GM23338 (cell line): ENCODE data around the gene ANKRD13B. TPM values are rescaled to one million over a fixed set of nuclear protein-coding genes. Genes with fewer than 3 reads are reported as not detected.
A peak's percentile ranks its signal among the peaks of the same experiment; 100 is the strongest.

Experiments
- ATAC-seq: fragments of 200-7000 bp; cut with Tn5 transposase; 3 replicates; pipeline ENCODE4 v1.9.1; 2020
- DNase-seq: peaks from one replicate; pipeline ENCODE4 v3.0.0-alpha.2; 2015; ENCODE audit warnings: low spot score
- H2AFZ ChIP-seq: fragments of 200-600 bp; sonication (generic); 2 replicates; pipeline ENCODE4 v1.8.0; 2016; ENCODE audit warnings: antibody characterized with exemption, mild to moderate bottlenecking, moderate library complexity
- H3F3A ChIP-seq: fragments of 200-600 bp; sonication (generic); replicated peaks from 2 replicates; pipeline ENCODE4 v1.8.0; 2017; ENCODE audit warnings: antibody characterized with exemption, mixed run types, low read depth
- H3K27ac ChIP-seq: fragments of 200-600 bp; sonication (generic); 2 replicates; pipeline ENCODE4 v1.6.1; 2016; ENCODE audit warnings: low read depth
- H3K27me3 ChIP-seq: fragments of 200-600 bp; sonication (generic); 2 replicates; pipeline ENCODE4 v1.8.0; 2016; ENCODE audit warnings: mild to moderate bottlenecking, mixed run types, moderate library complexity; ENCODE audit not compliant: insufficient read depth
- H3K36me3 ChIP-seq: fragments of 200-600 bp; sonication (generic); 2 replicates; pipeline ENCODE4 v1.8.0; 2016; ENCODE audit warnings: mild to moderate bottlenecking; ENCODE audit not compliant: insufficient read depth
- H3K4me1 ChIP-seq: fragments of 200-600 bp; sonication (generic); 2 replicates; pipeline ENCODE4 v1.8.0; 2016; ENCODE audit warnings: mild to moderate bottlenecking, moderate library complexity; ENCODE audit not compliant: insufficient read depth
- H3K4me2 ChIP-seq: fragments of 200-600 bp; sonication (generic); 2 replicates; pipeline ENCODE4 v1.7.1; 2017; ENCODE audit warnings: mixed run types
- H3K4me3 ChIP-seq: fragments of 200-600 bp; sonication (generic); 2 replicates; pipeline ENCODE4 v1.6.1; 2016; ENCODE audit warnings: mixed run types
- H3K79me2 ChIP-seq: fragments of 200-600 bp; sonication (generic); replicated peaks from 2 replicates; pipeline ENCODE4 v1.8.0; 2017; ENCODE audit warnings: mild to moderate bottlenecking; ENCODE audit not compliant: insufficient read depth
- H3K9me2 ChIP-seq: fragments of 200-600 bp; sonication (generic); 2 replicates; pipeline ENCODE4 v1.8.0; 2017; ENCODE audit not compliant: insufficient read depth
- H4K20me1 ChIP-seq: fragments of 200-600 bp; sonication (generic); replicated peaks from 2 replicates; pipeline ENCODE4 v1.8.0; 2017; ENCODE audit warnings: mild to moderate bottlenecking; ENCODE audit not compliant: insufficient read depth
- H3K27ac Mint-ChIP-seq: 2 replicates; pipeline ENCODE4 v1.8.0; 2020; ENCODE audit warnings: inconsistent platforms, mild to moderate bottlenecking, moderate library complexity, mixed read lengths
- H3K27me3 Mint-ChIP-seq: 3 replicates; pipeline ENCODE4 v1.8.0; 2022; ENCODE audit warnings: low read depth, mild to moderate bottlenecking, moderate library complexity, mixed read lengths, inconsistent platforms; ENCODE audit not compliant: insufficient read depth, poor library complexity
- H3K36me3 Mint-ChIP-seq: 3 replicates; pipeline ENCODE4 v1.8.0; 2021; ENCODE audit warnings: low read depth, mild to moderate bottlenecking, inconsistent platforms, moderate library complexity, mixed read lengths
- H3K4me1 Mint-ChIP-seq: 3 replicates; pipeline ENCODE4 v1.8.0; 2020; ENCODE audit warnings: mild to moderate bottlenecking, inconsistent platforms, mixed read lengths
- H3K4me3 Mint-ChIP-seq: 3 replicates; pipeline ENCODE4 v1.8.0; 2021; ENCODE audit warnings: moderate library complexity, mild to moderate bottlenecking, inconsistent platforms, mixed read lengths
- H3K9me3 Mint-ChIP-seq: 3 replicates; pipeline ENCODE4 v1.8.0; 2020; ENCODE audit warnings: moderate library complexity, mild to moderate bottlenecking, inconsistent platforms, mixed read lengths
- CREB1 ChIP-seq: fragments of 250-450 bp; sonication (Bioruptor Pico); IDR thresholded peaks from 2 replicates; pipeline ENCODE4 v1.5.0; 2020; ENCODE audit warnings: low read depth, mild to moderate bottlenecking, moderate library complexity
- ETS1 ChIP-seq: IDR thresholded peaks from 2 replicates; pipeline ENCODE4 v1.6.1; 2016; ENCODE audit warnings: antibody characterized with exemption
- EZH2 ChIP-seq: fragments of 200-600 bp; sonication (generic); IDR thresholded peaks from one replicate; pipeline ENCODE4 v1.8.0; 2017; ENCODE audit warnings: antibody characterized with exemption, mild to moderate bottlenecking, low read depth; ENCODE audit not compliant: unreplicated experiment
- EZH2phosphoT487 ChIP-seq: fragments of 200-600 bp; sonication (generic); IDR thresholded peaks from one replicate; pipeline ENCODE4 v1.8.1; 2018; ENCODE audit warnings: antibody characterized with exemption; ENCODE audit not compliant: unreplicated experiment
- JUNB ChIP-seq: IDR thresholded peaks from one replicate; pipeline ENCODE4 v1.6.1; 2016; ENCODE audit warnings: antibody characterized with exemption; ENCODE audit not compliant: unreplicated experiment
- NANOG ChIP-seq: IDR thresholded peaks from 2 replicates; pipeline ENCODE4 v1.6.1; 2016; ENCODE audit warnings: antibody characterized with exemption, borderline replicate concordance
- POLR2AphosphoS5 ChIP-seq: IDR thresholded peaks from 2 replicates; pipeline ENCODE4 v1.6.1; 2016; ENCODE audit warnings: antibody characterized with exemption, low read depth
- REST ChIP-seq: IDR thresholded peaks from one replicate; pipeline ENCODE4 v1.6.1; 2018; ENCODE audit warnings: antibody characterized with exemption; ENCODE audit not compliant: unreplicated experiment
- STAT1 ChIP-seq: IDR thresholded peaks from one replicate; pipeline ENCODE4 v1.6.1; 2016; ENCODE audit warnings: antibody characterized with exemption; ENCODE audit not compliant: unreplicated experiment
- ZNF114 ChIP-seq: fragments of 250-450 bp; sonication (Bioruptor Pico); IDR thresholded peaks from 2 replicates; pipeline ENCODE4 v1.5.0; 2020; ENCODE audit warnings: mild to moderate bottlenecking, moderate library complexity
- ZNF331 ChIP-seq: fragments of 250-450 bp; sonication (Bioruptor Pico); IDR thresholded peaks from 2 replicates; pipeline ENCODE4 v1.5.0; 2020; ENCODE audit warnings: low read depth, mild to moderate bottlenecking, moderate library complexity
- polyA plus RNA-seq: library from polyadenylated mRNA; unstranded; fragments of >200 nt; fragmentation: Nextera tagmentation; extraction: Ambion mirVana; gene quantifications from 2 replicates; pipeline ENCODE4 v1.2.1, GENCODE V29; 2016
- total RNA-seq: library from RNA; depleted of rRNA; stranded (reverse); fragments of >200 nt; shearing (Covaris generic); gene quantifications from 2 replicates; pipeline ENCODE4 v1.2.3, GENCODE V29; 2014
- TF ChIP-seq, protein P1 (sequence below): fragments of 250-450 bp; sonication (Bioruptor Pico); IDR thresholded peaks from 2 replicates; pipeline ENCODE4 v1.5.0; 2020; ENCODE audit warnings: mild to moderate bottlenecking, moderate library complexity
- TF ChIP-seq, protein P2 (sequence below), 2 experiments: fragments of 200-600 bp in 1 of 2; sonication (generic) in 1 of 2; conservative IDR thresholded peaks; 2 replicates each; pipeline versions ENCODE4 v1.5.1 to v1.6.1; 2016 to 2017; ENCODE audit warnings: antibody characterized with exemption in 2 of 2, low read depth in 2 of 2, mild to moderate bottlenecking in 2 of 2, moderate library complexity in 1 of 2

The ANKRD13B gene
- total and polyA plus RNA-seq, 2 experiments from 2014 or later: 8.2 to 57.4 TPM

DNA sequence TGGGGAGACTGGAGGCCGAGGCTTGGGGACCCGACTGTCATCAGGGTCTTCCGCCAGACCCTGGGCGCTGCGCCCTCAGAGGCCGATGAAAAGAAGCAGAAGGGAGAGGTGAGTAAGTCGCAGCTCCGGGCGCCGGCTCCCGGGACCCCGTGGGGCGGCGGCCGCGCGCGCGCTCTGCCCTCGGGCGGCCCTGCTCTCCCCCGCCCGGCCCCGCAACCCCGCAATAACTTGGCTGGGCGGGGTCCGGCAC, 25.7 kb upstream of the ANKRD13B start:
- ATAC-seq: peak; percentile 7
- Histone ChIP-seq H3K9me2 (no peaks in the 10 kb centered on the region), H3K27ac (no peak overlapping the region), H3K36me3 (no peaks in the 10 kb centered on the region), H3K27me3 (peaks cover 57% of the 10 kb centered on the region), H3F3A (peaks cover 23% of the 10 kb centered on the region), H3K4me3 (peak overlapping the region; percentile 87), H3K4me2 (peak overlapping the region; percentile 96), H4K20me1 (peaks cover 8% of the 10 kb centered on the region), H3K79me2 (no peaks in the 10 kb centered on the region), H3K4me1 (peaks cover 11% of the 10 kb centered on the region), H2AFZ (peak overlapping the region; percentile 97)
- DNase-seq: peak; percentile 62
- Mint-ChIP-seq H3K4me3 (peak overlapping the region; percentile 93; the same call in 2 of the 3 replicates), H3K36me3 (peaks cover 6% of the 10 kb centered on the region; the same call in 1 of the 3 replicates), H3K9me3 (no peaks in the 10 kb centered on the region), H3K4me1 (peaks cover 10% of the 10 kb centered on the region), H3K27me3 (peaks cover 50% of the 10 kb centered on the region), H3K27ac (no peak overlapping the region)
- no peak for TF ChIP-seq EZH2
- no peak for TF ChIP-seq POLR2AphosphoS5
- TF ChIP-seq ZNF114 (CRISPR knock-in tag): no peak
- no peak for TF ChIP-seq ZNF331 (CRISPR knock-in tag)
- TF ChIP-seq JUNB: no peak
- TF ChIP-seq REST: no peak
- TF ChIP-seq, protein P1, sequence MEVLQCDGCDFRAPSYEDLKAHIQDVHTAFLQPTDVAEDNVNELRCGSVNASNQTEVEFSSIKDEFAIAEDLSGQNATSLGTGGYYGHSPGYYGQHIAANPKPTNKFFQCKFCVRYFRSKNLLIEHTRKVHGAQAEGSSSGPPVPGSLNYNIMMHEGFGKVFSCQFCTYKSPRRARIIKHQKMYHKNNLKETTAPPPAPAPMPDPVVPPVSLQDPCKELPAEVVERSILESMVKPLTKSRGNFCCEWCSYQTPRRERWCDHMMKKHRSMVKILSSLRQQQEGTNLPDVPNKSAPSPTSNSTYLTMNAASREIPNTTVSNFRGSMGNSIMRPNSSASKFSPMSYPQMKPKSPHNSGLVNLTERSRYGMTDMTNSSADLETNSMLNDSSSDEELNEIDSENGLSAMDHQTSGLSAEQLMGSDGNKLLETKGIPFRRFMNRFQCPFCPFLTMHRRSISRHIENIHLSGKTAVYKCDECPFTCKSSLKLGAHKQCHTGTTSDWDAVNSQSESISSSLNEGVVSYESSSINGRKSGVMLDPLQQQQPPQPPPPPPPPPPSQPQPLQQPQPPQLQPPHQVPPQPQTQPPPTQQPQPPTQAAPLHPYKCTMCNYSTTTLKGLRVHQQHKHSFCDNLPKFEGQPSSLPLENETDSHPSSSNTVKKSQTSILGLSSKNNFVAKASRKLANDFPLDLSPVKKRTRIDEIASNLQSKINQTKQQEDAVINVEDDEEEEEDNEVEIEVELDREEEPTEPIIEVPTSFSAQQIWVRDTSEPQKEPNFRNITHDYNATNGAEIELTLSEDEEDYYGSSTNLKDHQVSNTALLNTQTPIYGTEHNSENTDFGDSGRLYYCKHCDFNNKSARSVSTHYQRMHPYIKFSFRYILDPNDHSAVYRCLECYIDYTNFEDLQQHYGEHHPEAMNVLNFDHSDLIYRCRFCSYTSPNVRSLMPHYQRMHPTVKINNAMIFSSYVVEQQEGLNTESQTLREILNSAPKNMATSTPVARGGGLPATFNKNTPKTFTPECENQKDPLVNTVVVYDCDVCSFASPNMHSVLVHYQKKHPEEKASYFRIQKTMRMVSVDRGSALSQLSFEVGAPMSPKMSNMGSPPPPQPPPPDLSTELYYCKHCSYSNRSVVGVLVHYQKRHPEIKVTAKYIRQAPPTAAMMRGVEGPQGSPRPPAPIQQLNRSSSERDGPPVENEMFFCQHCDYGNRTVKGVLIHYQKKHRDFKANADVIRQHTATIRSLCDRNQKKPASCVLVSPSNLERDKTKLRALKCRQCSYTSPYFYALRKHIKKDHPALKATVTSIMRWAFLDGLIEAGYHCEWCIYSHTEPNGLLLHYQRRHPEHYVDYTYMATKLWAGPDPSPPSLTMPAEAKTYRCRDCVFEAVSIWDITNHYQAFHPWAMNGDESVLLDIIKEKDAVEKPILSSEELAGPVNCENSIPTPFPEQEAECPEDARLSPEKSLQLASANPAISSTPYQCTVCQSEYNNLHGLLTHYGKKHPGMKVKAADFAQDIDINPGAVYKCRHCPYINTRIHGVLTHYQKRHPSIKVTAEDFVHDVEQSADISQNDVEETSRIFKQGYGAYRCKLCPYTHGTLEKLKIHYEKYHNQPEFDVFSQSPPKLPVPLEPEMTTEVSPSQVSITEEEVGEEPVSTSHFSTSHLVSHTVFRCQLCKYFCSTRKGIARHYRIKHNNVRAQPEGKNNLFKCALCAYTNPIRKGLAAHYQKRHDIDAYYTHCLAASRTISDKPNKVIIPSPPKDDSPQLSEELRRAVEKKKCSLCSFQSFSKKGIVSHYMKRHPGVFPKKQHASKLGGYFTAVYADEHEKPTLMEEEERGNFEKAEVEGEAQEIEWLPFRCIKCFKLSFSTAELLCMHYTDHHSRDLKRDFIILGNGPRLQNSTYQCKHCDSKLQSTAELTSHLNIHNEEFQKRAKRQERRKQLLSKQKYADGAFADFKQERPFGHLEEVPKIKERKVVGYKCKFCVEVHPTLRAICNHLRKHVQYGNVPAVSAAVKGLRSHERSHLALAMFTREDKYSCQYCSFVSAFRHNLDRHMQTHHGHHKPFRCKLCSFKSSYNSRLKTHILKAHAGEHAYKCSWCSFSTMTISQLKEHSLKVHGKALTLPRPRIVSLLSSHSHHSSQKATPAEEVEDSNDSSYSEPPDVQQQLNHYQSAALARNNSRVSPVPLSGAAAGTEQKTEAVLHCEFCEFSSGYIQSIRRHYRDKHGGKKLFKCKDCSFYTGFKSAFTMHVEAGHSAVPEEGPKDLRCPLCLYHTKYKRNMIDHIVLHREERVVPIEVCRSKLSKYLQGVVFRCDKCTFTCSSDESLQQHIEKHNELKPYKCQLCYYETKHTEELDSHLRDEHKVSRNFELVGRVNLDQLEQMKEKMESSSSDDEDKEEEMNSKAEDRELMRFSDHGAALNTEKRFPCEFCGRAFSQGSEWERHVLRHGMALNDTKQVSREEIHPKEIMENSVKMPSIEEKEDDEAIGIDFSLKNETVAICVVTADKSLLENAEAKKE: no peak
- TF ChIP-seq, protein P2, sequence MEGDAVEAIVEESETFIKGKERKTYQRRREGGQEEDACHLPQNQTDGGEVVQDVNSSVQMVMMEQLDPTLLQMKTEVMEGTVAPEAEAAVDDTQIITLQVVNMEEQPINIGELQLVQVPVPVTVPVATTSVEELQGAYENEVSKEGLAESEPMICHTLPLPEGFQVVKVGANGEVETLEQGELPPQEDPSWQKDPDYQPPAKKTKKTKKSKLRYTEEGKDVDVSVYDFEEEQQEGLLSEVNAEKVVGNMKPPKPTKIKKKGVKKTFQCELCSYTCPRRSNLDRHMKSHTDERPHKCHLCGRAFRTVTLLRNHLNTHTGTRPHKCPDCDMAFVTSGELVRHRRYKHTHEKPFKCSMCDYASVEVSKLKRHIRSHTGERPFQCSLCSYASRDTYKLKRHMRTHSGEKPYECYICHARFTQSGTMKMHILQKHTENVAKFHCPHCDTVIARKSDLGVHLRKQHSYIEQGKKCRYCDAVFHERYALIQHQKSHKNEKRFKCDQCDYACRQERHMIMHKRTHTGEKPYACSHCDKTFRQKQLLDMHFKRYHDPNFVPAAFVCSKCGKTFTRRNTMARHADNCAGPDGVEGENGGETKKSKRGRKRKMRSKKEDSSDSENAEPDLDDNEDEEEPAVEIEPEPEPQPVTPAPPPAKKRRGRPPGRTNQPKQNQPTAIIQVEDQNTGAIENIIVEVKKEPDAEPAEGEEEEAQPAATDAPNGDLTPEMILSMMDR (conservative IDR thresholded peaks at IDR 0.05; ENCODE audit: low read depth in 2 of 2): no peak
- TF ChIP-seq CREB1: no peak
- TF ChIP-seq ETS1: no peak
- no peak for TF ChIP-seq STAT1
- TF ChIP-seq EZH2phosphoT487: no peak
- TF ChIP-seq NANOG: no peak
